Erythroblast (primary cell): ENCODE measurements around the gene TC2N.

Experiments
- GATA1 ChIP-seq: IDR thresholded peaks from 2 replicates; pipeline ENCODE4 v1.6.1; 2011; ENCODE audit warnings: low read depth, mild to moderate bottlenecking, control low read depth, low read length, moderate library complexity
- POLR2A ChIP-seq: IDR thresholded peaks from 2 replicates; pipeline ENCODE4 v1.6.1; 2011; ENCODE audit warnings: mild to moderate bottlenecking, low read length

DNA sequence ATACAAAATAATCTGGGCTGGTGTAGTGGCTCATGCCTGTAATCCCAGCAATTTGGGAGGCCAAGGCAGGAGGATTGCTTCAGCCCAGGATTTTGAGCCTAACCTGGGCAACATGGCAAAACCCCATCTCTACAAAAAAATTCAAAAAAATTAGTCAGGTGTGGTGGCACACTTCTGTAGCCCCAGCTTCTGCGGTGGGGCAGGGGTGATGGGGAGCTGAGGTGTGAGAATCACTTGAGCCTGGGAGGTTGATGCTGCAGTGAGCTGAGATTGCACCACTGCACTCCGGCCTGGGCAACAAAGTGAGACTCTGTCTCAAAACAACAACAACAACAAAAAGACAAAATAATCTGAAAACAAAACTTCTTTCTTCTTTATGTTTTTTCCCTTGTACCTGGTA is 66.0 kb downstream of the TC2N start:
- TF ChIP-seq POLR2A (no peak), GATA1 (no peak)
